Omental fat pad (tissue), 4 donors: Measurements from ENCODE around the gene JAML. TPM values are rescaled to one million over a fixed set of nuclear protein-coding genes. Genes with fewer than 3 reads are reported as not detected.

ENCODE experiments used
- ATAC-seq: fragments of 150-250 bp; one replicate; pipeline ENCODE4 v1.9.1; 2016; ENCODE audit warnings: mild to moderate bottlenecking, moderate library complexity; ENCODE audit not compliant: low FRiP score
- DNase-seq: peaks from one replicate; pipeline ENCODE4 v3.0.0-alpha.2; 2019; ENCODE audit warnings: low spot score
- CTCF ChIP-seq, 3 donors: fragments of 450-650 bp; IDR thresholded peaks; one replicate each; pipeline ENCODE4 v1.5.1; 2016 to 2017; ENCODE audit warnings: antibody characterized with exemption in 3 of 3, mild to moderate bottlenecking in 3 of 3, moderate library complexity in 2 of 3
- total RNA-seq, 4 donors: library from RNA; depleted of rRNA; stranded (reverse); fragments of >200 nt; gene quantifications; one replicate each; pipeline ENCODE4 v1.1.0, GENCODE V29; 2016

JAML gene
- total RNA-seq, 4 donors from 2014 or later = 9.9 to 35.9 (median 13.7) TPM

GRCh38 chr11:118219732-118220131, 5.1 kb downstream of the JAML start:
- ATAC-seq (no peak), DNase-seq (no peak)
- TF ChIP-seq CTCF (IDR thresholded peaks at IDR 0.05) = no peak

- no peak for ATAC-seq
- TF ChIP-seq CTCF (IDR thresholded peaks at IDR 0.05) = no peak
- no peak for DNase-seq
Measured at GRCh38 chr11:118219244-118219643, 5.6 kb downstream of the JAML start.

- no peak for TF ChIP-seq CTCF (IDR thresholded peaks at IDR 0.05)
- no peak for DNase-seq
- no peak for ATAC-seq
Measured at GRCh38 chr11:118217575-118217974, 7.2 kb downstream of the JAML start.

- no peak for TF ChIP-seq CTCF (IDR thresholded peaks at IDR 0.05)
Measured at GRCh38 chr11:118216621-118217481, 8.0 kb downstream of the JAML start.

GRCh38 chr11:118215765-118216164, 9.0 kb downstream of the JAML start:
- no peak for TF ChIP-seq CTCF (IDR thresholded peaks at IDR 0.05)
- ATAC-seq (no peak), DNase-seq (no peak)

More at GRCh38 chr11:118216621-118217481, 8.0 kb downstream of the JAML start:
- DNase-seq (no peak), ATAC-seq (no peak)

- DNase-seq (no peak), ATAC-seq (no peak)
- no peak for TF ChIP-seq CTCF (IDR thresholded peaks at IDR 0.05)
Measured at GRCh38 chr11:118215262-118215661, 9.5 kb downstream of the JAML start.
